Measurements from ENCODE around the gene ACTR10.
"Not testable (repeated sequence)": the region's sequence is repeated elsewhere in the genome, so short reads cannot be mapped to it uniquely, and the experiment has no call there.

The ACTR10 gene

GRCh38 chr14:58216544-58216943, 16.6 kb downstream of the ACTR10 start:
- no peak for DNase-seq (ENCODE audit: low read depth in 2 of 2)

GRCh38 chr14:58227096-58227819, 27.3 kb downstream of the ACTR10 start:
- DNase-seq (ENCODE audit: low read depth in 2 of 2) = no peak

- DNase-seq (ENCODE audit: low read depth in 2 of 2) = no peak
Observed at GRCh38 chr14:58238252-58239243, 38.6 kb downstream of the ACTR10 start.

GRCh38 chr14:58239244-58240195, 39.6 kb downstream of the ACTR10 start:
- peak; percentile 78 to 81 for DNase-seq (ENCODE audit: low read depth in 2 of 2)

- no peak for DNase-seq (ENCODE audit: low read depth in 2 of 2)
Observed at GRCh38 chr14:58243790-58244555, 44.0 kb downstream of the ACTR10 start.

GRCh38 chr14:58244556-58245387, 44.8 kb downstream of the ACTR10 start, which contains the start of gene PSMA3:
PSMA3 (plus strand) TSS chr14:58244843; CDS start chr14:58244921, 78 bp downstream.
- peak; percentile 94 to 96 for DNase-seq (ENCODE audit: low read depth in 2 of 2)

- DNase-seq (ENCODE audit: low read depth in 2 of 2) = no peak
Observed at GRCh38 chr14:58245562-58245961, 45.6 kb downstream of the ACTR10 start.

GRCh38 chr14:58249611-58250010, 49.7 kb downstream of the ACTR10 start:
- no peak for DNase-seq (ENCODE audit: low read depth in 2 of 2)

GRCh38 chr14:58258156-58258555, 58.2 kb downstream of the ACTR10 start:
- no peak for DNase-seq (ENCODE audit: low read depth in 2 of 2)

GRCh38 chr14:58262005-58262404, 62.1 kb downstream of the ACTR10 start:
- DNase-seq (ENCODE audit: low read depth in 2 of 2) = not testable (repeated sequence)

- DNase-seq (ENCODE audit: low read depth in 2 of 2) = no peak
Observed at GRCh38 chr14:58265401-58265800, 65.5 kb downstream of the ACTR10 start.

GRCh38 chr14:58270628-58271027, 70.7 kb downstream of the ACTR10 start:
- DNase-seq (ENCODE audit: low read depth in 2 of 2) = no peak

GRCh38 chr14:58272588-58273372, 72.8 kb downstream of the ACTR10 start:
- no peak for DNase-seq (ENCODE audit: low read depth in 2 of 2)

- DNase-seq (ENCODE audit: low read depth in 2 of 2) = no peak
Observed at GRCh38 chr14:58274881-58275280, 74.9 kb downstream of the ACTR10 start.

GRCh38 chr14:58275527-58276190, 75.7 kb downstream of the ACTR10 start:
- DNase-seq (ENCODE audit: low read depth in 2 of 2) = no peak

GRCh38 chr14:58276208-58276607, 76.3 kb downstream of the ACTR10 start:
- DNase-seq (ENCODE audit: low read depth in 2 of 2) = no peak

GRCh38 chr14:58278177-58278576, 78.2 kb downstream of the ACTR10 start:
- no peak for DNase-seq (ENCODE audit: low read depth in 2 of 2)

Data from activated CD4-positive, alpha-beta T cell treated with anti-CD3 and anti-CD28 coated beads for 24 hours (primary cell).